RWPE1 (cell line): ENCODE measurements around the gene NRARP.

Experiments
- CTCF ChIA-PET: fragments of 350-600 bp; sonication (Branson Sonifier 250); formaldehyde crosslinking; extraction: SDS; loops from one replicate; lab custom pipeline; 2021; lab: Yijun Ruan, JAX
- POLR2A ChIA-PET: fragments of 400-600 bp; formaldehyde crosslinking; extraction: SDS; loops from one replicate; lab custom pipeline; 2020; ENCODE audit warnings: antibody characterized with exemption; ENCODE audit not compliant: low non-redundant PET; lab: Yijun Ruan, JAX
- DNase-seq: peaks from one replicate; pipeline ENCODE4 v3.0.0; 2012; ENCODE audit warnings: low spot score
- H3K27ac ChIP-seq: fragments of 450-650 bp; 2 replicates; pipeline ENCODE4 v1.5.1; 2017
- CTCF ChIP-seq: fragments of 450-650 bp; conservative IDR thresholded peaks from 2 replicates; pipeline ENCODE4 v1.5.1; 2017; ENCODE audit warnings: low read depth, mild to moderate bottlenecking

Gene NRARP

GRCh38 chr9:137306066-137306849, 4.2 kb upstream of the NRARP start:
- ChIA-PET CTCF (interaction anchor here (1.0 kb wide), 1 partner anchor 139 kb away, joined by 4 read pairs; no protein-coding TSS in a partner anchor), POLR2A (no interaction called here)
- H3K27ac ChIP-seq, result peak overlapping the region; percentile 92
- no peak for TF ChIP-seq CTCF
- DNase-seq, result no peak

GRCh38 chr9:137305798-137306065, 3.7 kb upstream of the NRARP start:
- CTCF ChIA-PET, result interaction anchor here (1.0 kb wide), 1 partner anchor 140 kb away, joined by 4 read pairs; no protein-coding TSS in a partner anchor

GRCh38 chr9:137305060-137305797, 3.2 kb upstream of the NRARP start:
- ChIA-PET POLR2A (interaction anchor here (0.9 kb wide), 1 partner anchor 108 kb away, joined by 5 read pairs; no protein-coding TSS in a partner anchor), CTCF (interaction anchor here (0.8 kb wide), 1 partner anchor 107 kb away, joined by 6 read pairs; no protein-coding TSS in a partner anchor)
- no peak for DNase-seq
- TF ChIP-seq CTCF, result peak; percentile 26; the same call in 1 of the 2 replicates
- peak overlapping the region; percentile 92 for H3K27ac ChIP-seq

More at GRCh38 chr9:137305798-137306065, 3.7 kb upstream of the NRARP start:
- no peak for DNase-seq
- TF ChIP-seq CTCF, result no peak
- H3K27ac ChIP-seq, result peak overlapping the region; percentile 92
- POLR2A ChIA-PET, result no interaction called here

GRCh38 chr9:137304383-137305059, 2.5 kb upstream of the NRARP start:
- peak overlapping the region; percentile 92 for H3K27ac ChIP-seq
- CTCF ChIA-PET, result interaction anchor here (0.7 to 0.9 kb wide), 3 partner anchors 12 to 709 kb away, joined by 4 to 7 read pairs (median 6); no protein-coding TSS in a partner anchor
- POLR2A ChIA-PET, result interaction anchor here (0.9 kb wide), 1 partner anchor 109 kb away, joined by 5 read pairs; no protein-coding TSS in a partner anchor
- DNase-seq, result no peak
- peak; percentile 26; the same call in 1 of the 2 replicates for TF ChIP-seq CTCF

GRCh38 chr9:137303893-137304382, 1.9 kb upstream of the NRARP start:
- POLR2A ChIA-PET, result interaction anchor here (0.9 to 1.1 kb wide), 2 partner anchors 109 to 119 kb away, joined by 4 to 5 read pairs; partner anchors contain the start of gene EXD3

More at GRCh38 chr9:137303893-137304382, 1.9 kb upstream of the NRARP start:
- no peak for DNase-seq
- CTCF ChIA-PET, result interaction anchor here (0.5 to 2.8 kb wide), 9 partner anchors 9 to 710 kb away, joined by 3 to 13 read pairs (median 6); partner anchors contain the start of genes RNF224 and TOR4A
- H3K27ac ChIP-seq, result peak overlapping the region; percentile 92
- TF ChIP-seq CTCF, result no peak
